Body of pancreas (tissue), 4 donors: ENCODE data around the gene SYT14.

ENCODE experiments used
- POLR2A ChIP-seq, 3 donors: fragments of 450-650 bp; IDR thresholded peaks; one replicate each; pipeline ENCODE4 v1.6.1; 2016; ENCODE audit warnings: antibody characterized with exemption in 3 of 3, mild to moderate bottlenecking in 2 of 3
- TF ChIP-seq, protein P1 (sequence below), 7 experiments: fragments of 450-650 bp in 4 of 7; fragments of 200-600 bp in 3 of 7; sonication (generic) in 3 of 7; IDR thresholded peaks; one replicate each; pipeline ENCODE4 v1.5.1; 2016 to 2019; ENCODE audit warnings: antibody characterized with exemption in 7 of 7

DNA sequence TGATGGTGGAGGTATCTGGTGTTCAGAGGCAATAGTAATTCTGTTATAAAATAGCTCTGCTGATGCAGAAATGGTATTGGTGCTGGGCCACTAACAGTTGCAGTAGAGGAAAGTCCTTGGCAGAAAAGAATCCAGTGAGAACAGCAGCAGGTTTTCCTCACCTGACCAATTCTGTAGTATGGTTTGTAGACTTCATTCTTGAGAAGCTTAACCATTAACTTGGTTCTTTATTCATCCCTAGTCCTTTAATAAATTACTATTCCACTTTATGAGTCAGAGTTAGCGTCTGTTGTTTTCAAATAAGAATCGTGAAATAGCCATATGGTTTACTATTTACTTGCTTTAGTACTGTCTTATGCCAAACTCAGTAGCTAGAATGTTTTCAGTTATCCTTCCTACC, 166.1 kb downstream of the SYT14 start:
- TF ChIP-seq, protein P1, sequence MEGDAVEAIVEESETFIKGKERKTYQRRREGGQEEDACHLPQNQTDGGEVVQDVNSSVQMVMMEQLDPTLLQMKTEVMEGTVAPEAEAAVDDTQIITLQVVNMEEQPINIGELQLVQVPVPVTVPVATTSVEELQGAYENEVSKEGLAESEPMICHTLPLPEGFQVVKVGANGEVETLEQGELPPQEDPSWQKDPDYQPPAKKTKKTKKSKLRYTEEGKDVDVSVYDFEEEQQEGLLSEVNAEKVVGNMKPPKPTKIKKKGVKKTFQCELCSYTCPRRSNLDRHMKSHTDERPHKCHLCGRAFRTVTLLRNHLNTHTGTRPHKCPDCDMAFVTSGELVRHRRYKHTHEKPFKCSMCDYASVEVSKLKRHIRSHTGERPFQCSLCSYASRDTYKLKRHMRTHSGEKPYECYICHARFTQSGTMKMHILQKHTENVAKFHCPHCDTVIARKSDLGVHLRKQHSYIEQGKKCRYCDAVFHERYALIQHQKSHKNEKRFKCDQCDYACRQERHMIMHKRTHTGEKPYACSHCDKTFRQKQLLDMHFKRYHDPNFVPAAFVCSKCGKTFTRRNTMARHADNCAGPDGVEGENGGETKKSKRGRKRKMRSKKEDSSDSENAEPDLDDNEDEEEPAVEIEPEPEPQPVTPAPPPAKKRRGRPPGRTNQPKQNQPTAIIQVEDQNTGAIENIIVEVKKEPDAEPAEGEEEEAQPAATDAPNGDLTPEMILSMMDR (IDR thresholded peaks at IDR 0.05): no peak
- no peak for TF ChIP-seq POLR2A (IDR thresholded peaks at IDR 0.05)
